Activated T-cell treated with anti-CD3 and anti-CD28 coated beads, Interleukin-2, amount 50 U/mL, for 4 hours (primary cell): Measurements from ENCODE around the gene FANCF. TPM values are rescaled to one million over a fixed set of nuclear protein-coding genes. Genes with fewer than 3 reads are reported as not detected.

Source experiments
- ATAC-seq, 2 donors: fragments of 200-7000 bp; cut with Tn5 transposase; one replicate each; pipeline ENCODE4 v1.10.0; 2021
- DNase-seq: peaks from one replicate; pipeline ENCODE4 v3.0.0-alpha.2; 2020
- H3K27me3 Mint-ChIP-seq: one replicate; pipeline ENCODE4 v1.8.0; 2021; ENCODE audit warnings: low read depth, mixed read lengths
- H3K36me3 Mint-ChIP-seq: one replicate; pipeline ENCODE4 v1.8.0; 2022; ENCODE audit warnings: mixed read lengths; ENCODE audit not compliant: insufficient read depth
- H3K4me1 Mint-ChIP-seq: one replicate; pipeline ENCODE4 v1.8.0; 2021; ENCODE audit warnings: low read depth, mixed read lengths
- H3K4me3 Mint-ChIP-seq: one replicate; pipeline ENCODE4 v1.8.0; 2021; ENCODE audit warnings: mild to moderate bottlenecking, moderate library complexity, mixed read lengths
- H3K9me3 Mint-ChIP-seq: one replicate; pipeline ENCODE4 v1.8.0; 2021; ENCODE audit warnings: mixed read lengths
- total RNA-seq, 3 donors: library from RNA; stranded (reverse); gene quantifications; one replicate each; pipeline ENCODE4 v1.2.1, GENCODE V29; 2021

FANCF gene
- total RNA-seq, 3 donors from 2014 or later, result 12.2 to 14.5 (median 14.2) TPM

DNA sequence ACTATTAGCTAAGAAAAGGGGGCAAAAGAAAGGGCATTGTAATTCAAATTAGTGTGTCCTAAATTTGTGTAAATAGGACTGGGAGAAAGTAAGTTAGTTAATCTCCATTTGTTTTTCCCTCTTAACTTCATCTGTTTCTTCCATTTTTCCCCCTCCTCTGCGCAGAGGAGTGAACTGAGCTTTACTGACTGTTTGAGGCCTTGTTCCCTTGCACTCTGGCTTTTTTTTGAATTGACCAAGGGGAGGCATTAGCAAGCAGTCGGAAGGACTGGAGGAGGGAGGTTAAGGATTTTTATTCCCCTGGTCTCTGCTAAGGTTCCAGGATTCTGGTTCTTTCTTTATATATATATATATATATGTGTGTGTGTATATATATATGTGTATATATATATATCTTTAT is 15.2 kb upstream of the FANCF start:
- no peaks in the 10 kb centered on the region for H3K9me3 Mint-ChIP-seq
- H3K27me3 Mint-ChIP-seq, result no peaks in the 10 kb centered on the region
- DNase-seq (no peak), ATAC-seq (no peak)
- H3K4me1 Mint-ChIP-seq, result peaks cover 1% of the 10 kb centered on the region
- H3K4me3 Mint-ChIP-seq, result no peak overlapping the region
- no peaks in the 10 kb centered on the region for H3K36me3 Mint-ChIP-seq

DNA sequence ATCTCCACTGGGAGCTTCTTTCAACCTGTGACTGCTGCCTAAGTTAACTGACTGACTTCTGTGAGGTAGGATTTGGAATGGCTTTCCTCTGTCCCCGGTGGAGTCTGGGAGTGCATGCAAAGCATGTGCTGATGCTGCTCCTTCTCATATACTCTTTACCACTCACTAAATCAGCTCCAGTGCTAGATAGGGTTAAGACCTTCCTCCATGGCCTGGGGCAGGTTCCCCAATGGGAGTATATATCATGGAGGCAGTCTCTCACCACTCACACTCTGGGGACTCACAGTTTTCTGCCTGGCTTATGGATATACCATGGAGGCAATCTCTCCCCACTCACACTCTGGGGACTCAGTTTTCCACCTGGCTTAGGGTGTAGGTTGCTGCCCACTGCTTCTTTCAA is 10.1 kb upstream of the FANCF start:
- Mint-ChIP-seq H3K9me3 (no peaks in the 10 kb centered on the region), H3K36me3 (no peaks in the 10 kb centered on the region)

DNA sequence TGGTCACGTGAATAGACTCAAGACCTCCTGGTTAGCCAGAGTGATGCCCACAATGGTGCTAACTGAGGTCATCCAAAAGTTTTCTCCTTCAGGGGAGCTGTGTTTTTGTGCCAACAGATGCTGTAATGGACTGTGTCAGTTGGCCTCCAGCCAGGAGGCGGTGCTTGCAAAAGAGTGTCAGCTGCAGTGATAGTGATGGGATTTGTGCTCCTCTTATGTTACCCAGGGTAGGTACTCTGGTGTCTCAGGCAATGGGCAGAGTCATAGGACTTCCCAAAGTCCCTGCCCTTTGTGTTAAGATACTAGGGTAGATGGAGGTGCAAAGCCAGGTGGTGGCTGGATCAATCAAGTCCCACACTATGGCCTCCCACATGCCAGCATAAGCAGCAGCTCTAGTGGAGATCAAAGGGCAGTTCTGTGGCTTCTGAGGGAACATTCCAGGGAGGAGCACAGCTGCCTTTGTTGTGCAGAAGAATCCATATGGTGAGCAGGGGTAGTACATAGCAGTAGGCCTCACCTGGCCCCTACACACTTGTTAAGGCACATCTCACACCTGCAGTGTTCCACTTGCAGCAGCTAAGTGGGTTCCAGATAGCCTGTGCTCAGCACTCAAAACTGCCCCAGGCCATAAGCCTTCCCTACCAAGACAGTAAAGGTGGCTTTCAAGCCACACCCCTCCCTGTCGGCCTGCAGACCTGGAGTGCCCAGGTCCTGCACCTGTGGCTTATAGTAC is 9.4 kb upstream of the FANCF start:
- Mint-ChIP-seq H3K36me3 (no peaks in the 10 kb centered on the region), H3K27me3 (no peaks in the 10 kb centered on the region), H3K4me1 (peaks cover 1% of the 10 kb centered on the region), H3K9me3 (no peaks in the 10 kb centered on the region), H3K4me3 (no peak overlapping the region)
- peak; percentile 14 to 18 for ATAC-seq
- no peak for DNase-seq

More for the DNA sequence above, 10.1 kb upstream of the FANCF start:
- peaks cover 1% of the 10 kb centered on the region for H3K4me1 Mint-ChIP-seq
- DNase-seq (no peak), ATAC-seq (peak; percentile 18)
- H3K27me3 Mint-ChIP-seq, result no peaks in the 10 kb centered on the region
- H3K4me3 Mint-ChIP-seq, result no peak overlapping the region

DNA sequence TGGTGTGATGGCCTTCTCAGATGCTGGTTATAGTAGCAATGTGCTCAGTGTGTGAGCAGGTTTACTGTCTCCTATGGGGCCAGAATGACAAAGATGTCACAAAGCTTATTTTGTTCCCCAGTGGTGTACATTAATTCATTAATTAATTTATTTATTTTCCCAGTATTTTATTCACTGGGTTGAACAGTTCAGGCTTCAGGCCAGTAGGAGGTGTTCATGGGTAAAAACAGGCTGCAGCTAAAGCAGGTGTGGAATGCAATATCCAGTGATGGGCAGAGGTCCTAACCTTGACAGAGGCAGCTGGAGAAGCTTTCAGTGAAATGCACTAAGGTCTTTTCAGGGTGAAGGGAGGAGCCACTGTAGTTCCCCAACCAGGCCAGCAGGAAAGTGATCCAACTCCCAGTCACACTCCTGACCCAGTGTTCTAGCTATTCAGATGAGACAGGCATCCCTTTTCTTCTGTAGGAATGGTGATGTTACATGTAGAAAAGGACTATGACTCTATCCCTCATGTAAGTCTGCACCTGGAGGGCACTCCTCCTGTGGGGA is 7.8 kb upstream of the FANCF start:
- DNase-seq (no peak), ATAC-seq (no peak)
- Mint-ChIP-seq H3K36me3 (no peaks in the 10 kb centered on the region), H3K27me3 (no peaks in the 10 kb centered on the region), H3K9me3 (no peaks in the 10 kb centered on the region), H3K4me3 (no peak overlapping the region), H3K4me1 (peaks cover 1% of the 10 kb centered on the region)

DNA sequence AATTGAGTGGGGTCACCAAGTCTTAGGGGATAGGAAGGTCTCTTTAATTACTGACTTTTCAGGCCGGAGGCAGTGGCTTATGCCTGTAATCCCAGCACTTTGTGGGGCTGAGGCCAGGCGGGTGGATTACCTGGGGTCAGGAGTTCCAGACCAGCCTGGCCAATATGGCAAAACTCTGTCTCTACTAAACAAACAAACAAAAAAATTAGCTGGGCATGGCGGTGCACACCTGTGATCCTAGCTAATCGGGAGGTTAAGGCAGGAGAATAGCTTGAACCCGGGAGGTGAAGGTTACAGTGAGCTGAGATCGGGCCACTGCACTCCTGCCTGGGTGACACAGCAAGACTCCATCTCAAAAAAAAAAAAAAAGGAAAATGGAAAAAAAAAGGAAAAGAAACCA is 1.8 kb upstream of the FANCF start:
- DNase-seq, result no peak
- ATAC-seq, result no peak
- Mint-ChIP-seq H3K36me3 (peaks cover 3% of the 10 kb centered on the region), H3K9me3 (no peaks in the 10 kb centered on the region), H3K27me3 (no peaks in the 10 kb centered on the region), H3K4me1 (peaks cover 27% of the 10 kb centered on the region), H3K4me3 (no peak overlapping the region)

DNA sequence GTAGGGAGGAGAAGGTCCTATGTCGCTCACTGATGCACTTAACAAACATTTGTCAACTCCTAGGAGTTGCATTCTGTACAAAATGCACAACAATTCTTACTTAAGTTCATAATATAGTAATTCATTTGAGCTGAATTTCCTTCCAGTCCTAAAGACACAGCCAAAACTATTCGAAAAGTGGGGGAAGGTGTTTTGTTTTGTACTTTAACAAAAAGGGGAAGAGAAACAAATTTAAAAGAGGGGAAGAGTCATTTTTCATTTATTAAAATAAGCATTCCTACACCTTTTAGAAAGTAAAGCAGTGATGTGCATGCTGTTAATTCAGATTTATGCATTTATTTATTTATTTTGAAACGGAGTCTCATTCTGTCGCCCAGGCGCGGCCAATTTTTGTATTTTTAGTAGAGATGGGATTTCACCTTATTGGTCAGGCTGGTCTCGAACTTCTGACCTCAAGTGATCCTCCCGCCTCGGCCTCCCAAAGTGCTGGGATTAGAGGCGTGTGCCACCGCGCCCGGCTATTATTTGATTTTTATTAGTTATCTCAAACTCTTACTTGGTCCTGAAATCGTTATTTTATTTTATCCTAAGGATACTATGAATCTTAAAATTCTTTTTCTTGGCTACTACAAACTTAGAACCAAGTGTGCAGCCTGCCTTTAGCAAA is 1.1 kb upstream of the FANCF start:
- H3K4me1 Mint-ChIP-seq, result peaks cover 32% of the 10 kb centered on the region
- no peaks in the 10 kb centered on the region for H3K27me3 Mint-ChIP-seq
- peak overlapping the region; percentile 98 for H3K4me3 Mint-ChIP-seq
- no peak for DNase-seq
- no peaks in the 10 kb centered on the region for H3K9me3 Mint-ChIP-seq
- ATAC-seq, result no peak
- H3K36me3 Mint-ChIP-seq, result peaks cover 3% of the 10 kb centered on the region

DNA sequence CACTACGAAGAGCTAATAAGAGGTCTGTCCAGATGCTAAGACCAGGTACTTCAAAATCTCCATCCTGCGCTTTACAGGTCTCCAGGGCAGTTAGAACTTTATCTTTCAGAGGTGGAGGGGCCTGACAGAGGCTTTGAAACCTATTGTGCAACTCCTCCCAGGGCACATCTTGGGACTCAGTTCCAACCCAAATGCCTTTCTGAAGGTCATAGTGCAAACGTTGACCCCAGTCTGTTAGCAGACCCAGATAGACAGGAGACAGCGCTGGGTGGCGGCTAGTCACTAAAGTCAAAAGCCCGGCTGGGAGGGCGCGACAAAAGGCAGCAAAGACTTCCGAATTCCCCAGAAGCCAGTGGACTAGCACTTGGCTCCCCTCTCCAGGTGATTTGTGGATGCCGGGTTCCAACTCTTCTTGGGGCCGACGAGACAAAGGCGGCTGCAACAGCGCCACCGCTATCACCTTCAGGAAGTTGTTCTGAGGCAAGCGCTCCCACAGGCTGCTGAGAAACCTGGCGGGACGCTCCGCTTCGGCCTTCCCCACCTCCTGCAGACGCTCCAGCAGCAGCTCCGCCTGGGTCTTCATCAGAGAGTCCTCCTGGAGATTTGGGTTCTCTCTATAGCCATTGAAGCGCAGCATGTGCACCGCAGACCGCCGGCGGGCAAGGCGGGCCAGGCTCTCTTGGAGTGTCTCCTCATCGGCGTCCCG is 728 bp downstream of the FANCF start:
- no peaks in the 10 kb centered on the region for H3K27me3 Mint-ChIP-seq
- H3K4me3 Mint-ChIP-seq, result peak overlapping the region; percentile 98
- no peaks in the 10 kb centered on the region for H3K9me3 Mint-ChIP-seq
- peaks cover 17% of the 10 kb centered on the region for H3K36me3 Mint-ChIP-seq
- peak; percentile 62 to 65 for ATAC-seq
- DNase-seq, result peak; percentile 50
- peaks cover 42% of the 10 kb centered on the region for H3K4me1 Mint-ChIP-seq

DNA sequence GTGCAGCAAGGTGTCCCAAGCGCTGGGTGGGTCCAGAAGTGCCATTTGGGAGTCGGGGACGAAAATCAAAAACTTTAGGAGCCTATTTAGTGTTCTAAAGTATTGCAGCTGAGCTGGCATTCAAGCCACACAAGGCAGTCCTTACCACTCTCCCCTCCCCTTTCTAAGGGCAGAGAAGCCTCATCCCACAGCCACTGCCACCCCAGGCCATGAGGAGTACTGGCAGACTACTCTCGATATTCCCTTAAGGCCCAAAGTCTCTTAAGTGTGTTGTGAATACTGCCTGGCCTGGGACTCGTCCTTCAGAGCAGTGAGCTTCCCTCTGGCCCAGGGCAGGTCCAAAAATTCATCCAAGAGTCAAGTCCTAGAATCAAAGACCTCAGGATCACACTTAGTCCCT is 7.8 kb downstream of the FANCF start:
- peaks cover 19% of the 10 kb centered on the region for H3K36me3 Mint-ChIP-seq
- peaks cover 2% of the 10 kb centered on the region for H3K27me3 Mint-ChIP-seq
- no peak for DNase-seq
- peaks cover 18% of the 10 kb centered on the region for H3K4me1 Mint-ChIP-seq
- H3K9me3 Mint-ChIP-seq, result peaks cover 11% of the 10 kb centered on the region
- no peak for ATAC-seq
- no peak overlapping the region for H3K4me3 Mint-ChIP-seq

DNA sequence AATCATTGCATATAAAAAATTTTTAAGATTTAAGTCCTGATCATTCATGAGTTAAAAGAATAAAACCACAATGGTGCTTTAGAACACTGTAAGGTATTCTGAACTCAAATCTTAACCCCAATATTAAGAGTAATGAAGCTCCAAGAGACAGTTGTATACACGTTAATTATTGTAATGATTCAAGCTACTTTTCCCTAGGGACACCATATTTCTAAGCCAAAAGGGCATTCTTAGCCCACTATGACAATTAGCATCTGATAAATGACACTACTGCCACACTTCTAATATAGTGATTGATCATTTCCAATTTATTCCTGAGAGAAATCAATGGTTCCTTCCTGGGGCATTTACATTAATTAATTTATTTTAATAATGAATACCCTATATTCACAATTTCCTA is 21.7 kb downstream of the FANCF start:
- Mint-ChIP-seq H3K4me3 (no peak overlapping the region), H3K4me1 (no peaks in the 10 kb centered on the region), H3K9me3 (no peaks in the 10 kb centered on the region), H3K36me3 (no peaks in the 10 kb centered on the region), H3K27me3 (peaks cover 10% of the 10 kb centered on the region)
- ATAC-seq (no peak), DNase-seq (no peak)

DNA sequence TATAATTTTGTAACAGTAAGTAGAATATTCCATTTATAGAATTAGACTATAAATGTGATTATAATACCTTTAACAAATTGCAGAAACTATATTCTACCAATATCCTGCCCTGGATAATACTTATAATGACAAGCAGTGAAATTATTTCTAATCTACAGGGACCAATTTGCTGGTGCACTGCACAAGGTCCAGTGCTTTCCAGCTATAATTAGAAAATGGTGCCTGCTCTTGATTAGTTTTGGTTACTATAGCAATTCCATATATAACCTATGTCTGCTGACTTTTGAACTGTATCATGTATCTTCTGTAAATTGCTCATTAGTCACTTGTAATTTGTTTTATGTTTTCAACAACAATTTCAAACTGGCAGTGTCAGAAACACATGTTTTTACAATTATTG is 23.1 kb downstream of the FANCF start:
- peaks cover 12% of the 10 kb centered on the region for H3K27me3 Mint-ChIP-seq
- H3K36me3 Mint-ChIP-seq, result no peaks in the 10 kb centered on the region
- no peak overlapping the region for H3K4me3 Mint-ChIP-seq
- ATAC-seq (no peak), DNase-seq (no peak)
- H3K9me3 Mint-ChIP-seq, result no peaks in the 10 kb centered on the region
- H3K4me1 Mint-ChIP-seq, result no peaks in the 10 kb centered on the region

DNA sequence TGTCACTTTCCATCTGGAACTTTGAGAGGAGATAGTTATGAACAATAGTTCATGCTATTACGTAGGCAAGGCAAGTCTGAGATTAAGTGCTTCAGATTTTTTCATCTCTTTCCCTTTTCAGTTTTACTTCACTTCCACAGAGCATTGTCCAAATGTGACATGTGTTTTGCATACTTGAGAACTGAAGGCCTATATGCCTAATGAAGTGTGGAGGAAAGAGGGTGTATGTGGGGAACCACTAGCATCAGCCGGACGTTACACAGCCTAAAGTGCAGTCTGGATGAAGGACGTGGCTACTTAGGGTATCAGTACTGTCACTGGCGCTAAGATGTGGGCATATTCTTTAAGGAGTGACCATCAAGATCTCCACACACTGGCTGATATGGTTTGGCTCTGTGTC is 26.2 kb downstream of the FANCF start:
- H3K27me3 Mint-ChIP-seq, result peaks cover 14% of the 10 kb centered on the region
- no peaks in the 10 kb centered on the region for H3K36me3 Mint-ChIP-seq
- no peaks in the 10 kb centered on the region for H3K4me1 Mint-ChIP-seq
- no peak for DNase-seq
- no peaks in the 10 kb centered on the region for H3K9me3 Mint-ChIP-seq
- H3K4me3 Mint-ChIP-seq, result no peak overlapping the region
- no peak for ATAC-seq

DNA sequence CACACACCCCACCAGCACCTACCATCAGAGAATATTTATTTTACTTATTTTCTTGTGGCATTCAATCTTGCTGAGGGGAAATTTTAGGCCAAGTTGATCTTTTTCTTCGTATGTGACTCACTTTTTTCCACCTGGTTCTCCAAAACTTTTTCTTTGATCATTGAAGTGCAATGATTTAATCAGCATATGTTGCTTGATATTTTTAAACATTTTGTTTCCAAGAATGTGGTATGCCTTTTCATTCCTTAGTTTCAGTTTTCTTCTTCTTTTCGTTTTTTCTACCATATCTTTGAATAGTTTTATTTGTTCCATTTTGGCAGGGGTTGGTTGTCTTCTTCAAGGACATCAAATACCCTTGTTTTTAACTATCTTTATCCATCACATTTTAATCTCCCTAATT is 28.6 kb downstream of the FANCF start:
- Mint-ChIP-seq H3K36me3 (no peaks in the 10 kb centered on the region), H3K4me3 (no peak overlapping the region), H3K9me3 (no peaks in the 10 kb centered on the region), H3K4me1 (no peaks in the 10 kb centered on the region), H3K27me3 (peaks cover 24% of the 10 kb centered on the region)
- ATAC-seq (no peak), DNase-seq (no peak)

DNA sequence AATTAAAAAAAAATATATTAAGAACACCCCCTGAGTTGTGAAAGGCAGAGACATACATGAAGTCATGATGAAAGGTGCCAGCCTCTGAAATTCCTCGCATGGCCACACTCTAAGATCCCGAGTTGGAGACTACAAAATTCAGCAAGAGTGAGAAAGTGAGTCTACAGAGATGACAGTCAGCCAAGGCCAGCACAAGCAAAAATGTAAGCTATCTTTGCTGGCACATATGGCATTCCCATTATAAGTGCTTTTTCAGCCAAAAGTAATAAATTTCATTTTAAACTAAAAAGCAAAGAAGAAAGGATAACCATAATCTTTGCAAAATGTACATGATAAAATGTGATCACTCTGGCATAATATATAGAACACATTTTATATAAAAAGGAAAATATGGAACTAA is 40.6 kb downstream of the FANCF start:
- Mint-ChIP-seq H3K9me3 (no peaks in the 10 kb centered on the region), H3K4me3 (no peak overlapping the region), H3K27me3 (no peaks in the 10 kb centered on the region), H3K4me1 (no peaks in the 10 kb centered on the region), H3K36me3 (no peaks in the 10 kb centered on the region)
- no peak for ATAC-seq
- DNase-seq, result no peak

DNA sequence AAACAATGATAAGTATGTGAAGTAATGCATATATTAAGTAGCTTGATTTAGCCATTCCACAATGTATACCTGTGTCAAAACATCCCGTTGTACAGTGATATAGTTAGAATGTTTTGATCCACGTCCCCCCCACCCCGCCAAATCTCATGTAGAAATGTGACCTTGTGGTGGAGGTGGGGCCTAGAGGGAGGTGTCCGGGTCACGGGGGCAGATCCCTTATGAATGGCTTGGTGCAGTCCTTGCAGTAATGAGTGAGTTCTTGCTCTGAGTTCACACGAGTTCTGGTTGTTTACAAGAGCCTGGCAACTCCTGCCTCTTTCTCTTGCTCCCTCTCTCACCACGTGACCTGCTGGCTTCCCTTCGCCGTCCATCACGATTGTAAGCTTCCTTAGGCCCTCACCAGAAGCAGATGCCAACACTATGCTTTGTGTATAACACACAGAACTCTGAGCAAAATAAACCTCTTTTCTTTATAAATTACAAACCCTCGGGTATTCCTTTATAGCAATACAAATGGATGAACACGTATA is 41.6 kb downstream of the FANCF start:
- no peaks in the 10 kb centered on the region for H3K27me3 Mint-ChIP-seq
- no peak for DNase-seq
- H3K36me3 Mint-ChIP-seq, result no peaks in the 10 kb centered on the region
- no peak overlapping the region for H3K4me3 Mint-ChIP-seq
- no peaks in the 10 kb centered on the region for H3K4me1 Mint-ChIP-seq
- ATAC-seq, result no peak
- no peaks in the 10 kb centered on the region for H3K9me3 Mint-ChIP-seq
